ENCODE measurements around the gene ATXN7L3. TPM values are rescaled to one million over a fixed set of nuclear protein-coding genes. Genes with fewer than 3 reads are reported as not detected.

Gene ATXN7L3
- total RNA-seq, 1 donor from 2014 or later: 32.4 TPM

DNA sequence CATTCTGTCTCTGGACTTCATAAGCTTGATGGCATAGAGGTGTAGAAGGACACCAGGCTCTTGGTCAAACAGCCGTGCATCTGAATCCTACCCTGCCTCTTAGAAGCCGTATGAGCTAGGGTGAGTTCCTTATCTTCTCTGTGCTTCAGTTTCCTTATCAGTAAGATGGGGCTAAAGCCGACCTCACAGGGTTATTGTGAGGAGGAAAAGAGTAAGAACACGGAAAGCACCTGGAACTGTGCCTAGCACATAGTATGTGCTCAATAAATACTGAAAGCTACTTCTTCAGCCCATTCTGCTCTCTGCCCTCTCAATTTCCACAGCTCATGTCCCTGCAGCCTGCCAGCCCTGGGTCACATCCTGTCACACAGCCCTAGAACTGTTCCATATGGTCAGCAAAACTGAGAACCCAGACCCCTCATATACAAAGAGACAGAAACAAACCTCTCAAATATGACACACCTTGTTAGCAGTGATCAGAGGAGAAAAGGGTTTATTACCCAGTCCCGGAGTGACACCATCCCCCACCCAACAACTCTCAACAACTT lies 36.8 kb upstream of the ATXN7L3 start:
- no peaks in the 10 kb centered on the region for H3K36me3 ChIP-seq (ENCODE audit: control insufficient read depth, insufficient read depth, low read length)
- TF ChIP-seq, protein P1, sequence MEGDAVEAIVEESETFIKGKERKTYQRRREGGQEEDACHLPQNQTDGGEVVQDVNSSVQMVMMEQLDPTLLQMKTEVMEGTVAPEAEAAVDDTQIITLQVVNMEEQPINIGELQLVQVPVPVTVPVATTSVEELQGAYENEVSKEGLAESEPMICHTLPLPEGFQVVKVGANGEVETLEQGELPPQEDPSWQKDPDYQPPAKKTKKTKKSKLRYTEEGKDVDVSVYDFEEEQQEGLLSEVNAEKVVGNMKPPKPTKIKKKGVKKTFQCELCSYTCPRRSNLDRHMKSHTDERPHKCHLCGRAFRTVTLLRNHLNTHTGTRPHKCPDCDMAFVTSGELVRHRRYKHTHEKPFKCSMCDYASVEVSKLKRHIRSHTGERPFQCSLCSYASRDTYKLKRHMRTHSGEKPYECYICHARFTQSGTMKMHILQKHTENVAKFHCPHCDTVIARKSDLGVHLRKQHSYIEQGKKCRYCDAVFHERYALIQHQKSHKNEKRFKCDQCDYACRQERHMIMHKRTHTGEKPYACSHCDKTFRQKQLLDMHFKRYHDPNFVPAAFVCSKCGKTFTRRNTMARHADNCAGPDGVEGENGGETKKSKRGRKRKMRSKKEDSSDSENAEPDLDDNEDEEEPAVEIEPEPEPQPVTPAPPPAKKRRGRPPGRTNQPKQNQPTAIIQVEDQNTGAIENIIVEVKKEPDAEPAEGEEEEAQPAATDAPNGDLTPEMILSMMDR (IDR thresholded peaks at IDR 0.05; ENCODE audit: insufficient read depth, low read length, severe bottlenecking): no peak
- FAIRE-seq (no peak), DNase-seq (ENCODE audit: low read depth) (no peak)
- no peaks in the 10 kb centered on the region for H3K27me3 ChIP-seq (ENCODE audit: control insufficient read depth, insufficient read depth, low read length)
- no peak overlapping the region for H3K4me3 ChIP-seq (ENCODE audit: low read depth, low read length)

GRCh38 chr17:44235583-44235936 lies 35.9 kb upstream of the ATXN7L3 start:
- DNase-seq (ENCODE audit: low read depth) (peak; percentile 97), FAIRE-seq (peak; percentile 95)
- no peak overlapping the region for H3K4me3 ChIP-seq (ENCODE audit: low read depth, low read length)
- no peaks in the 10 kb centered on the region for H3K27me3 ChIP-seq (ENCODE audit: control insufficient read depth, insufficient read depth, low read length)
- no peaks in the 10 kb centered on the region for H3K36me3 ChIP-seq (ENCODE audit: control insufficient read depth, insufficient read depth, low read length)
- TF ChIP-seq, protein P1 (IDR thresholded peaks at IDR 0.05; ENCODE audit: insufficient read depth, low read length, severe bottlenecking): no peak

DNA sequence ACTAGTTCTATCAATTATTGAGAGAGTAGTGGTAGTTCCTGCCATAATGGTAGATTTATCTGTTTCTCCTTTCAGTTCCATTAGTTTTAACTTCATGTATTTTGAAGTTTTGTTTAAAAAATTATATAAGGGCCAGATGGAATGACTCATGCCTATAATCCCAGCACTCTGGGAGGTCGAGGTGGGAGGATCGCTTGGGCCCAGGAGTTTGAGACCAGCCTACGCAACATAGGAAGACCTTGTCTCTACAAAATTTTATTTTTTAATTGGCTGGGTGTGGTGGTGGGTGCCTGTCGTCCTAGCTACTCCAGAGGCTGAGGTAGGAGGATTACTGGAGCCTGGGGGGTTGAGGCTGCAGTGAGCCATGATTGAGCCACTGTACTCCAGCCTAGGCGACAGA lies 33.9 kb upstream of the ATXN7L3 start:
- TF ChIP-seq, protein P1 (IDR thresholded peaks at IDR 0.05; ENCODE audit: insufficient read depth, low read length, severe bottlenecking): no peak
- Histone ChIP-seq H3K27me3 (ENCODE audit: control insufficient read depth, insufficient read depth, low read length) (no peaks in the 10 kb centered on the region), H3K4me3 (ENCODE audit: low read depth, low read length) (no peak overlapping the region), H3K36me3 (ENCODE audit: control insufficient read depth, insufficient read depth, low read length) (no peaks in the 10 kb centered on the region)
- DNase-seq (ENCODE audit: low read depth) (no peak), FAIRE-seq (no peak)

GRCh38 chr17:44232061-44232460 lies 32.4 kb upstream of the ATXN7L3 start:
- DNase-seq (ENCODE audit: low read depth) (no peak), FAIRE-seq (no peak)
- Histone ChIP-seq H3K4me3 (ENCODE audit: low read depth, low read length) (no peak overlapping the region), H3K27me3 (ENCODE audit: control insufficient read depth, insufficient read depth, low read length) (no peaks in the 10 kb centered on the region), H3K36me3 (ENCODE audit: control insufficient read depth, insufficient read depth, low read length) (no peaks in the 10 kb centered on the region)
- TF ChIP-seq, protein P1 (IDR thresholded peaks at IDR 0.05; ENCODE audit: insufficient read depth, low read length, severe bottlenecking): no peak

GRCh38 chr17:44230140-44230539 lies 30.5 kb upstream of the ATXN7L3 start:
- H3K4me3 ChIP-seq (ENCODE audit: low read depth, low read length): no peak overlapping the region
- FAIRE-seq (peak; percentile 7), DNase-seq (ENCODE audit: low read depth) (no peak)
- no peaks in the 10 kb centered on the region for H3K27me3 ChIP-seq (ENCODE audit: control insufficient read depth, insufficient read depth, low read length)
- no peaks in the 10 kb centered on the region for H3K36me3 ChIP-seq (ENCODE audit: control insufficient read depth, insufficient read depth, low read length)
- TF ChIP-seq, protein P1 (IDR thresholded peaks at IDR 0.05; ENCODE audit: insufficient read depth, low read length, severe bottlenecking): no peak

DNA sequence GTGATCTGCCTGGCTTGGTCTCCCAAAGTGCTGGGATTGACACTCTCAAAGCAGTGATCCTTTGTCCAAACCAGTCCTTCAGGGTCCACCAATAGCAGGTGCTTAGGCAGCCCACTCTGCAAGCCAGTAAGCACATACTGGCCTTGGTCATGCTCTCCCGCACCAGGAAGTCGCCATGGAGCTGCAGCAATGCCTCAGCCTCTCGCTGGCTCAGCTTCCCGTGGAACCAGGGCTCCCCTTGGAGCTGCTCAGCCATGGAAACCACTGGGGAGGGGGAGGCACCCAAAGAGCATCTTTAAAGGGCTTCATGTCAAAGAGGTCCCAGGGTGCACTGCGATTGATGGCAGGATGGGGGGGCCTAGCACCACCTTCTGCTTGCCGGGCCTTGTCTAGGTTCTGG lies 29.4 kb upstream of the ATXN7L3 start:
- FAIRE-seq: no peak
- no peaks in the 10 kb centered on the region for H3K36me3 ChIP-seq (ENCODE audit: control insufficient read depth, insufficient read depth, low read length)
- TF ChIP-seq, protein P1 (IDR thresholded peaks at IDR 0.05; ENCODE audit: insufficient read depth, low read length, severe bottlenecking): no peak
- no peaks in the 10 kb centered on the region for H3K27me3 ChIP-seq (ENCODE audit: control insufficient read depth, insufficient read depth, low read length)
- DNase-seq (ENCODE audit: low read depth): no peak
- H3K4me3 ChIP-seq (ENCODE audit: low read depth, low read length): no peak overlapping the region

All from bronchial epithelial cell (primary cell).